ENCODE data around the gene PEMT. TPM values are rescaled to one million over a fixed set of nuclear protein-coding genes. Genes with fewer than 3 reads are reported as not detected.

The PEMT gene
- total and polyA plus RNA-seq, 2 donors from 2014 or later: 36.8 to 52.1 TPM

- FAIRE-seq (no peak), DNase-seq (no peak)
- Histone ChIP-seq H3K36me3 (ENCODE audit: control insufficient read depth in 2 of 3, insufficient read depth in 3 of 3, low read length in 3 of 3) (no peaks in the 10 kb centered on the region), H3K4me3 (ENCODE audit: low read length in 3 of 3) (no peak overlapping the region), H3K4me1 (ENCODE audit: control insufficient read depth in 2 of 3, insufficient read depth in 2 of 3, low read depth in 1 of 3, low read length in 3 of 3) (no peaks in the 10 kb centered on the region), H3K9me3 (ENCODE audit: control insufficient read depth in 2 of 3, insufficient read depth in 1 of 3, low read length in 3 of 3) (no peaks in the 10 kb centered on the region), H3K27me3 (ENCODE audit: control insufficient read depth, insufficient read depth, low read length) (no peaks in the 10 kb centered on the region), H3K9ac (ENCODE audit: low read length in 3 of 3) (no peak overlapping the region), H3K27ac (ENCODE audit: low read depth in 2 of 2, low read length in 2 of 2) (no peak overlapping the region)
- no peak for TF ChIP-seq CTCF (IDR thresholded peaks at IDR 0.05; ENCODE audit: borderline replicate concordance, extremely low read depth, insufficient read depth)
- intact Hi-C loops (cut with DNase I): no loop called here
Measured at GRCh38 chr17:17603178-17603894, 11.8 kb upstream of the PEMT start.

GRCh38 chr17:17599965-17600364, 8.5 kb upstream of the PEMT start:
- Histone ChIP-seq H3K4me1 (ENCODE audit: control insufficient read depth in 2 of 3, insufficient read depth in 2 of 3, low read depth in 1 of 3, low read length in 3 of 3) (no peaks in the 10 kb centered on the region), H3K27ac (ENCODE audit: low read depth in 2 of 2, low read length in 2 of 2) (no peak overlapping the region), H3K27me3 (ENCODE audit: control insufficient read depth, insufficient read depth, low read length) (no peaks in the 10 kb centered on the region), H3K9me3 (ENCODE audit: control insufficient read depth in 2 of 3, insufficient read depth in 1 of 3, low read length in 3 of 3) (no peaks in the 10 kb centered on the region), H3K9ac (ENCODE audit: low read length in 3 of 3) (no peak overlapping the region), H3K36me3 (ENCODE audit: control insufficient read depth in 2 of 3, insufficient read depth in 3 of 3, low read length in 3 of 3) (no peaks in the 10 kb centered on the region), H3K4me3 (ENCODE audit: low read length in 3 of 3) (no peak overlapping the region)
- FAIRE-seq (no peak), DNase-seq (no peak)
- no peak for TF ChIP-seq CTCF (IDR thresholded peaks at IDR 0.05; ENCODE audit: borderline replicate concordance, extremely low read depth, insufficient read depth)
- intact Hi-C loops (cut with DNase I): no loop called here

GRCh38 chr17:17598003-17598402, 6.5 kb upstream of the PEMT start:
- no peak for TF ChIP-seq CTCF (IDR thresholded peaks at IDR 0.05; ENCODE audit: borderline replicate concordance, extremely low read depth, insufficient read depth)
- no peaks in the 10 kb centered on the region for H3K36me3 ChIP-seq (ENCODE audit: control insufficient read depth in 2 of 3, insufficient read depth in 3 of 3, low read length in 3 of 3)
- no peaks in the 10 kb centered on the region for H3K9me3 ChIP-seq (ENCODE audit: control insufficient read depth in 2 of 3, insufficient read depth in 1 of 3, low read length in 3 of 3)
- peaks cover 0 to 3% (median 0%) of the 10 kb centered on the region in 3 donors for H3K4me1 ChIP-seq (ENCODE audit: control insufficient read depth in 2 of 3, insufficient read depth in 2 of 3, low read depth in 1 of 3, low read length in 3 of 3)
- no peaks in the 10 kb centered on the region for H3K27me3 ChIP-seq (ENCODE audit: control insufficient read depth, insufficient read depth, low read length)
- no peak overlapping the region for H3K4me3 ChIP-seq (ENCODE audit: low read length in 3 of 3)
- DNase-seq (peak in 1 of 5 donors; percentile 29), FAIRE-seq (no peak)
- H3K9ac ChIP-seq (ENCODE audit: low read length in 3 of 3): no peak overlapping the region
- no peak overlapping the region for H3K27ac ChIP-seq (ENCODE audit: low read depth in 2 of 2, low read length in 2 of 2)
- intact Hi-C loops (cut with DNase I): no loop called here

All from kidney (tissue), 14 donors.